Activated naive CD8-positive, alpha-beta T cell treated with anti-CD3 and anti-CD28 coated beads for 36 hours (primary cell): ENCODE results near the gene SPEN. TPM values are rescaled to one million over a fixed set of nuclear protein-coding genes. Genes with fewer than 3 reads are reported as not detected.
"Not testable (repeated sequence)": the region's sequence is repeated elsewhere in the genome, so short reads cannot be mapped to it uniquely, and the experiment has no call there.

Experiments used
- DNase-seq: peaks from one replicate; pipeline ENCODE4 v3.0.0; 2021
- H3K27ac Mint-ChIP-seq: one replicate; pipeline ENCODE4 v1.8.0; 2022; ENCODE audit warnings: mild to moderate bottlenecking, moderate library complexity, mixed read lengths
- H3K27me3 Mint-ChIP-seq: one replicate; pipeline ENCODE4 v1.8.0; 2022; ENCODE audit warnings: mild to moderate bottlenecking, mixed read lengths
- H3K36me3 Mint-ChIP-seq: one replicate; pipeline ENCODE4 v1.8.0; 2021; ENCODE audit warnings: mild to moderate bottlenecking, mixed read lengths
- H3K4me1 Mint-ChIP-seq: one replicate; pipeline ENCODE4 v1.8.0; 2021; ENCODE audit warnings: mixed read lengths
- H3K4me3 Mint-ChIP-seq: one replicate; pipeline ENCODE4 v1.8.0; 2022; ENCODE audit warnings: mild to moderate bottlenecking, moderate library complexity, mixed read lengths
- H3K9me3 Mint-ChIP-seq: one replicate; pipeline ENCODE4 v1.8.0; 2022; ENCODE audit warnings: mixed read lengths
- total RNA-seq, 2 experiments: library from RNA; stranded (reverse); gene quantifications; one replicate each; pipeline ENCODE4 v1.2.3, GENCODE V29; 2021

Gene SPEN
- total RNA-seq, 2 experiments from 2014 or later, result 49.3 to 51.9 TPM

- Mint-ChIP-seq H3K36me3 (peaks cover 21% of the 10 kb centered on the region), H3K4me1 (peaks cover 33% of the 10 kb centered on the region)
- DNase-seq, H3K27ac Mint-ChIP-seq, H3K27me3 Mint-ChIP-seq, H3K4me3 Mint-ChIP-seq, H3K9me3 Mint-ChIP-seq: not testable (repeated sequence)
Observed at GRCh38 chr1:15892857-15893599, 45.5 kb downstream of the SPEN start.

DNA sequence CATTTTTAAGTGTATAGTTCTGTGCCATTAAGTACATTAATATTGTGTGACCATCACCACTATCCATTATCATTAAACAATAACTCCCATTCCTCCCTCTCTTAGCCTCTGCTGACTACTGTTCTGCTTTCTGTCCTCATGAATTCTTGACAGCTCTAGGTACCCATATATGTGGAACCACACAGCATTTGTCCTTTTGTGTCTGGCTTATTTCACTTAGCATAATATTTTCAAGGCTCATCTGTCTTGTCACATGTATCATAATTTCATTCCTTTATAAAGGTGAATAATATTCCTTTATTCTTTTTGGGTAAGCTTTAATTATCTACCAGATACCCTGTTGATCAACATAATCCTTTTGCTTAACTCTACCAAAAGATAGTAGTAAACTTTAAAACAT is 47.7 kb downstream of the SPEN start:
- DNase-seq, result no peak
- Mint-ChIP-seq H3K27me3 (no peaks in the 10 kb centered on the region), H3K4me1 (peaks cover 38% of the 10 kb centered on the region), H3K36me3 (peaks cover 21% of the 10 kb centered on the region), H3K27ac (no peak overlapping the region), H3K4me3 (no peak overlapping the region), H3K9me3 (no peaks in the 10 kb centered on the region)

- H3K27ac Mint-ChIP-seq, H3K9me3 Mint-ChIP-seq, H3K27me3 Mint-ChIP-seq, DNase-seq, H3K4me3 Mint-ChIP-seq: not testable (repeated sequence)
- Mint-ChIP-seq H3K4me1 (peaks cover 45% of the 10 kb centered on the region), H3K36me3 (peaks cover 19% of the 10 kb centered on the region)
Observed at GRCh38 chr1:15896841-15897610, 49.5 kb downstream of the SPEN start.

DNA sequence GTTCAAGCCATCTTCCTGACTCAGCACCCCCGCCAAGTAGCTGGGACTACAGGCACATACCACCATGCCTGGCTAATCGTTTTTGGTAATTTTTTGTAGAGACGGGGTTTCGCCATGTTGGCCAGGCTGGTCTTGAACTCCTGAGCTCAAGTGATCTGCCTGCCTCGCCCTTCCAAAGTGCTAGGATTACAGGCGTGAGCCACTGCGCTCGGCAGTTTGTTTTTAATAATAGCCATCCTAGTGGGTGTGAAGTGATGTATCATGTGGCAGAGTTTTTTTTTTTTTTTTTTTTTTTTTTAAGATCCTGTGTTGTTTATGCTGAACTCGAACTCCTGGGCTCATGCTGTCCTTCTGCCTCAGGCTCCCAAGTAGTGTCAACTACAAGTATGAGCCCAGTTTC is 51.8 kb downstream of the SPEN start:
- H3K27ac Mint-ChIP-seq, result no peak overlapping the region
- no peaks in the 10 kb centered on the region for H3K27me3 Mint-ChIP-seq
- H3K36me3 Mint-ChIP-seq, result peaks cover 20% of the 10 kb centered on the region
- no peak for DNase-seq
- H3K4me1 Mint-ChIP-seq, result peaks cover 48% of the 10 kb centered on the region
- no peaks in the 10 kb centered on the region for H3K9me3 Mint-ChIP-seq
- no peak overlapping the region for H3K4me3 Mint-ChIP-seq

DNA sequence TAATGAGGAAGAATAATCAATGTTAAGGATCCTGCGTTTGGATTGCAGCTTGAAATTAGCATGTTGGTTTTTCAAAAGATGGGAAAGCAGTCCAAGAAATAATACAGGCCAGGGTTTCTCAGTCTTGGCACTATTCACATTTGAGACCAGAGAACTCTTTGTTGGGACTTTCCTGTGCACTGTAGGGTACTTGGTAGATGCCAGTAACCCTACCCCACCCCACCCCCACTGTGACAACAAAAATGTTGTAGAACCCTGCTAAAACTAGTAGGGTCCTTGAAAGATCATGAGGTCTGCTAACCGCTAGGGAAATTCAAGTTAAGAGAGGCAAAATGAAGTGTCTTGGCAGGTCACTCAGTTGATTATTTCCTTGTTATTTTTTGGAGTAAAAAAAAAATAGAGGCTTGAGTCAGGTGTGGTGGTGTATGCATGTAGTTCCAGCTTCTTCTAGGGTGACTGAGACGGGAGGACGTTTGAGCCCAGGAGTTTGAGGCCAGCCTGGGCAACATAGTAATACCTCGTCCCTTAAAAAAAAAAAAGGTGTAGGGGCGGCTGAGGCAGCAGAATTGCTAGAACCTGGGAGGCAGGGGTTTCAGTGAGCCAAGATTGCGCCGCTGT is 53.3 kb downstream of the SPEN start:
- no peak overlapping the region for H3K4me3 Mint-ChIP-seq
- H3K36me3 Mint-ChIP-seq, result peaks cover 17% of the 10 kb centered on the region
- peaks cover 44% of the 10 kb centered on the region for H3K4me1 Mint-ChIP-seq
- no peak overlapping the region for H3K27ac Mint-ChIP-seq
- no peaks in the 10 kb centered on the region for H3K27me3 Mint-ChIP-seq
- no peaks in the 10 kb centered on the region for H3K9me3 Mint-ChIP-seq
- no peak for DNase-seq

GRCh38 chr1:15902882-15903281 is 55.4 kb downstream of the SPEN start:
- H3K27me3 Mint-ChIP-seq, result no peaks in the 10 kb centered on the region
- H3K4me3 Mint-ChIP-seq, result no peak overlapping the region
- peaks cover 14% of the 10 kb centered on the region for H3K36me3 Mint-ChIP-seq
- DNase-seq, result no peak
- peaks cover 34% of the 10 kb centered on the region for H3K4me1 Mint-ChIP-seq
- H3K27ac Mint-ChIP-seq, result no peak overlapping the region
- H3K9me3 Mint-ChIP-seq, result no peaks in the 10 kb centered on the region

DNA sequence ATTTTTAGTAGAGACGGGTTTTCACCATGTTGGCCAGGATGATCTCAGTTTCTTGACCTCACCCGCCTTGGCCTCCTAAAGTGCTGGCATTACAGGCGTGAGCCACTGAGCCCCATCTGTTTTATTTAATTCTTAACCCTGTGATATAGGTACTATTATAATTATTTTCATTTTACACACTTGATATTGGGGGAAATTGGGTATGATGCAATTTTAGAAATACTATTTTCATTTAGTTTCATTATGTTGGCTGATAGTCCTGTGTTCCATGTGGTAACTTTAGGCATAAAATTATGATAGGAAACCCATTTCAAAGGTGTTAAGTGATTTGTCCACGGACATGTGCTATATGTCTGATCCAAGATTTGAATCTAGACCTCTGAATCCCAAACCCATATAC is 61.1 kb downstream of the SPEN start:
- H3K4me1 Mint-ChIP-seq, result peaks cover 10% of the 10 kb centered on the region
- no peaks in the 10 kb centered on the region for H3K27me3 Mint-ChIP-seq
- no peak overlapping the region for H3K4me3 Mint-ChIP-seq
- no peak for DNase-seq
- H3K27ac Mint-ChIP-seq, result no peak overlapping the region
- peaks cover 13% of the 10 kb centered on the region for H3K36me3 Mint-ChIP-seq
- no peaks in the 10 kb centered on the region for H3K9me3 Mint-ChIP-seq

- Mint-ChIP-seq H3K4me3 (no peak overlapping the region), H3K27ac (peak overlapping the region; percentile 1), H3K27me3 (no peaks in the 10 kb centered on the region), H3K9me3 (no peaks in the 10 kb centered on the region), H3K36me3 (peaks cover 30% of the 10 kb centered on the region), H3K4me1 (peaks cover 25% of the 10 kb centered on the region)
- DNase-seq, result no peak
Observed at GRCh38 chr1:15911141-15911540, 63.6 kb downstream of the SPEN start.

- Mint-ChIP-seq H3K27me3 (no peaks in the 10 kb centered on the region), H3K36me3 (peaks cover 35% of the 10 kb centered on the region), H3K4me1 (peaks cover 31% of the 10 kb centered on the region), H3K27ac (no peak overlapping the region), H3K9me3 (no peaks in the 10 kb centered on the region), H3K4me3 (no peak overlapping the region)
- DNase-seq, result no peak
Observed at GRCh38 chr1:15911927-15912326, 64.4 kb downstream of the SPEN start.

- H3K4me3 Mint-ChIP-seq, H3K27me3 Mint-ChIP-seq, H3K27ac Mint-ChIP-seq, H3K9me3 Mint-ChIP-seq, DNase-seq: not testable (repeated sequence)
- H3K4me1 Mint-ChIP-seq, result peaks cover 42% of the 10 kb centered on the region
- peaks cover 43% of the 10 kb centered on the region for H3K36me3 Mint-ChIP-seq
Observed at GRCh38 chr1:15913607-15914006, 66.1 kb downstream of the SPEN start.

DNA sequence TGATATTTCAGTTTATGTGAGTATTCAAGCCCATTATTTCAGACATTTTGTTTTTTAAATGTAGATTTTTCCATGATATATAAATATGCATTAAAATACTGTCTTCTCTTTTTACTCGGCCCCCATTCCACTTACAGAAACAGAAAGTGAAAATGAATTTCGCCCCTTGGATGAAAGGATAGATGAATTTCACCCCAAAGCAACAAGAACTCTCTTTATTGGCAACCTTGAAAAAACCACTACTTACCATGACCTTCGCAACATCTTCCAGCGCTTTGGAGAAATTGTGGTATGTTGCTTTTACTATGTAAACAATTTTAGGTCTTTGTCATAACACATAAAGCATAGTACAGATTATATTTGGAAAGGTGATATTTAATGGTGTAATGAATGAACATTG is 68.5 kb downstream of the SPEN start:
- DNase-seq, result no peak
- Mint-ChIP-seq H3K36me3 (peaks cover 48% of the 10 kb centered on the region), H3K27me3 (no peaks in the 10 kb centered on the region), H3K9me3 (no peaks in the 10 kb centered on the region), H3K27ac (peak overlapping the region; percentile 50), H3K4me1 (peaks cover 57% of the 10 kb centered on the region), H3K4me3 (peak overlapping the region; percentile 16)

DNA sequence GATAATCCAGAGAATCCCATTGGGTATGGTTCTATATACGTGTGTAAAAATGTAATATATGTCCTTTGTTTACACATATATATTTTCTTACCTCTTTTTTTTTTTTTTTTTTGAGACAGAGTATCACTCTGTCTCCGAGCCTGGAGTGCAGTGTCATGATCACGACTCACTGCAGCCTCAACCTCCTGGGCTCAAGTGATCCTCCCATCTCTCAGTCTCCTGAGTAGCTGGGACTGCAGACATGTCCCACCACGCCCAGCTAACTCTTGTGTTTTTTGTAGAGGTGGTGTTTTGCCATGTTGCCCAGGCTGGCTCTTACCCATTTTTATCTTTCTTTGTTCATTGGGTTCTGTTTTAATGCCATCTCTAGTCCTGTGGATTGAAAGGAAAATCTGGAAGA is 68.9 kb downstream of the SPEN start:
- Mint-ChIP-seq H3K27me3 (no peaks in the 10 kb centered on the region), H3K27ac (peak overlapping the region; percentile 66), H3K9me3 (no peaks in the 10 kb centered on the region), H3K4me3 (peak overlapping the region; percentile 16), H3K36me3 (peaks cover 47% of the 10 kb centered on the region), H3K4me1 (peaks cover 58% of the 10 kb centered on the region)
- DNase-seq, result no peak

DNA sequence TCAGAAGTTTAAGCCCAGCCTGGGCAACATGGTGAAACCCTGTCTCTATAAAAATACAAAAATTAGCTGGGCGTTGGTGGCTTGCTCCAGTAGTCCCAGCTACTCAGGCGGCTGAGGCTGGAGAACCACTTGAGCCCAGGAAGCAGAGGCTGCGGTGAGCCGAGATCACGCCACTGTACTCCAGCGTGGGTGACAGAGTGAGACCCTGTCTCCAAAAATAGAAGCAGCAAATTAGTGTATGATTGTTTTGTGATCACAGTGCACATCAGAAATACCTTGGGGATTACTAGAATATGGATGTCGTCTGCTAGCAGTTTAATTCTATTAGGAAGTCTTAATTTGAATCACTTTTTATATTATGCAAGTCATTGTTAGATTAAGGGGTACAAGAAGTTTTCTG is 69.4 kb downstream of the SPEN start:
- Mint-ChIP-seq H3K27ac (peak overlapping the region; percentile 66), H3K4me3 (no peak overlapping the region), H3K9me3 (no peaks in the 10 kb centered on the region), H3K27me3 (no peaks in the 10 kb centered on the region), H3K36me3 (peaks cover 46% of the 10 kb centered on the region), H3K4me1 (peaks cover 60% of the 10 kb centered on the region)
- DNase-seq, result no peak

DNA sequence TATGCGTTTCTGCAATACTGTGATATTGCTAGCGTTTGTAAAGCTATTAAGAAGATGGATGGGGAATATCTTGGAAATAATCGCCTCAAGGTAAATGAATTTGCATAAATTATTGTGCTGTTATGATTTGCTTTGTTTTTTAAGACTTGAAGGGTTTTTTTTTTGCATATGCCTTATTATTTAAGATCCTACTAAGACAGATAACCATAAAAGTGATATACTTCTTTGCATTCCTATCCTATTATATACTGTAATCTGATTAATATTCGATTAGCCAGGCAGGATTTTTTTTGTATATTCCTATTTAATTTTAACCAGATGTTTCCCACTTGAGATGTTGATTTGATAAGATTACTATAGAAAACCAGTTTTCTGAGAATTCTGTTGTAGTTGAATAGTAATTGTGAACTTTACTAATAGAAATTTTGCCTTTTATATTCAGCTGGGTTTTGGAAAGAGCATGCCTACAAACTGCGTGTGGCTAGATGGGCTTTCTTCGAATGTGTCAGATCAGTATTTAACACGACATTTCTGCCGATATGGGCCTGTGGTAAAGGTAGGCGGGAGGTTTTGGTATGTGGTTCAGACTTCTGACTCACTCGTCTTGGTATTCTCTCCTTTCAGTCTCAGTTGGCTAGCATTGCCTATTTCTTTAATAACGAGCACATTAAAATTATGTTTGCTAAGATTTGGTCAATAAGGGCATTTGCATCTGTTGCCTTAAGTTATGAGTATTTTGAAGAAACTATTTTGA is 71.6 kb downstream of the SPEN start:
- DNase-seq, result peak; percentile 78
- Mint-ChIP-seq H3K27me3 (no peaks in the 10 kb centered on the region), H3K4me3 (peak overlapping the region; percentile 22), H3K27ac (peak overlapping the region; percentile 52), H3K36me3 (peaks cover 48% of the 10 kb centered on the region), H3K9me3 (no peaks in the 10 kb centered on the region), H3K4me1 (peaks cover 62% of the 10 kb centered on the region)

DNA sequence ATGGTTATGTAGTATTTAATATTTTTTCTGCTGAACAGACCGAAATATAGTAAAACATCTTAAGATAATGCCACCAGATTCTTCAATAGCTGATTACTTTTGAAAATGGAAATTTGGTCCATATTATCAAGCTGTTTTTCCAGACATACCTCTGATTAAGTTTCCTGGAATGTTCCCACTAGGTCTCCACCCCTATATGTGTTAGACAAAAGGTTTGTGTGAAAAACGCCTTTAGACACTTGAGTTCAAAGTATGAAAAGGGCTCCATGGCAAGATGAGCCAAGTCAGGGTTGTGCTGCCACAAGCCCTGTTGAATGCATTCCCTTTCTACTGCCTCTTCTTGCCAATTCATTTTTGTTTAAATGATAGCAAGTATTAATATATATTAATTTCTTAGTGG is 75.7 kb downstream of the SPEN start:
- no peaks in the 10 kb centered on the region for H3K27me3 Mint-ChIP-seq
- no peak overlapping the region for H3K4me3 Mint-ChIP-seq
- peaks cover 33% of the 10 kb centered on the region for H3K4me1 Mint-ChIP-seq
- peaks cover 27% of the 10 kb centered on the region for H3K36me3 Mint-ChIP-seq
- no peaks in the 10 kb centered on the region for H3K9me3 Mint-ChIP-seq
- DNase-seq, result no peak
- H3K27ac Mint-ChIP-seq, result no peak overlapping the region
